Measurements from ENCODE around the gene KCNQ1. TPM values are rescaled to one million over a fixed set of nuclear protein-coding genes. Genes with fewer than 3 reads are reported as not detected.

The KCNQ1 gene
- total and polyA plus RNA-seq, 2 donors (not counting 3 experiments of a cell fraction or from before 2014, with no cell fraction given), result 0.07 to 0.09 TPM

DNA sequence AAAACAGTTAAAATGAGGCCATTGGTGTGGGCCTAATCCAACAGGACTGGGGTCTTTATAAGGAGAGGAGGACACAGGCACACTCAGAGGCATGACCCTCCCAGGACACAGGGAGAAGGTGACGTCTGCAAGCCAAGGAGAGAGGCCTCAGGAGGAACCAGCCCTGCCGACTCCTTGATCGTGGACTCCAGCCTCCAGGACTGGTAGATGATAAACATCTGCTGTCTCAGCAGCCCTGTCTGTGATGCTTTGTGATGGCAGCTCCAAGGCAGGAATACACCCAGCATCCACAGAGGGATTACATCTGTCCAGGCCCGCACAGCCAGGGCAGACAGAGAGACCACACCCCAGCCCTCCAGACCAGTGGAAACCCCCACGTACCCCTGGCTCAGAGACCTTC, 422.3 kb downstream of the KCNQ1 start:
- no peak overlapping the region for H3K4me3 ChIP-seq (replicated peaks in 1 of 3; ENCODE audit: insufficient read depth in 1 of 3, low read depth in 1 of 3, low read length in 3 of 3)
- H3K27me3 ChIP-seq (ENCODE audit: control insufficient read depth in 2 of 2, insufficient read depth in 2 of 2, low read length in 2 of 2), result peaks cover 56 to 58% of the 10 kb centered on the region in 2 experiments
- no TSS peak for BruUV-seq (replicated peaks)
- no peak overlapping the region for H3K27ac ChIP-seq (ENCODE audit: insufficient read depth, low read depth, low read length)
- H3K9me1 ChIP-seq (replicated peaks; ENCODE audit: control insufficient read depth, extremely low read depth, insufficient read depth, low read length), result no peaks in the 10 kb centered on the region
- FAIRE-seq (no peak), DNase-seq (ENCODE audit: low read depth, low spot score) (no peak)
- no peaks in the 10 kb centered on the region for H4K20me1 ChIP-seq (replicated peaks; ENCODE audit: control insufficient read depth, extremely low read depth, insufficient read depth, low read length)
- no peaks in the 10 kb centered on the region for H3K9me3 ChIP-seq (replicated peaks; ENCODE audit: control insufficient read depth, insufficient read depth, low read length)
- H3K79me2 ChIP-seq (ENCODE audit: control insufficient read depth, insufficient read depth, low read length), result no peaks in the 10 kb centered on the region
- no peak overlapping the region for H3K9ac ChIP-seq (replicated peaks; ENCODE audit: extremely low read depth, insufficient read depth, low read length)
- TF ChIP-seq, protein P1, sequence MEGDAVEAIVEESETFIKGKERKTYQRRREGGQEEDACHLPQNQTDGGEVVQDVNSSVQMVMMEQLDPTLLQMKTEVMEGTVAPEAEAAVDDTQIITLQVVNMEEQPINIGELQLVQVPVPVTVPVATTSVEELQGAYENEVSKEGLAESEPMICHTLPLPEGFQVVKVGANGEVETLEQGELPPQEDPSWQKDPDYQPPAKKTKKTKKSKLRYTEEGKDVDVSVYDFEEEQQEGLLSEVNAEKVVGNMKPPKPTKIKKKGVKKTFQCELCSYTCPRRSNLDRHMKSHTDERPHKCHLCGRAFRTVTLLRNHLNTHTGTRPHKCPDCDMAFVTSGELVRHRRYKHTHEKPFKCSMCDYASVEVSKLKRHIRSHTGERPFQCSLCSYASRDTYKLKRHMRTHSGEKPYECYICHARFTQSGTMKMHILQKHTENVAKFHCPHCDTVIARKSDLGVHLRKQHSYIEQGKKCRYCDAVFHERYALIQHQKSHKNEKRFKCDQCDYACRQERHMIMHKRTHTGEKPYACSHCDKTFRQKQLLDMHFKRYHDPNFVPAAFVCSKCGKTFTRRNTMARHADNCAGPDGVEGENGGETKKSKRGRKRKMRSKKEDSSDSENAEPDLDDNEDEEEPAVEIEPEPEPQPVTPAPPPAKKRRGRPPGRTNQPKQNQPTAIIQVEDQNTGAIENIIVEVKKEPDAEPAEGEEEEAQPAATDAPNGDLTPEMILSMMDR (IDR thresholded peaks at IDR 0.05; ENCODE audit: extremely low read depth in 1 of 2, insufficient read depth in 1 of 2, low read depth in 1 of 2, low read length in 2 of 2), result no peak
- no peak for TF ChIP-seq GATA2 (IDR thresholded peaks at IDR 0.05; ENCODE audit: insufficient read depth, insufficient read length, low read depth, low read length)
- no peak for TF ChIP-seq EZH2 (IDR thresholded peaks at IDR 0.05; ENCODE audit: borderline replicate concordance, low read depth, low read length, severe bottlenecking)
- TF ChIP-seq MYC (IDR thresholded peaks at IDR 0.05; ENCODE audit: low read depth, low read length), result no peak
- TF ChIP-seq POLR2A (IDR thresholded peaks at IDR 0.05; ENCODE audit: low read depth, low read length), result no peak
- intact Hi-C loops (cut with micrococcal nuclease), result no loop called here
- H2AFZ ChIP-seq (ENCODE audit: low read depth, low read length), result no peak overlapping the region
- no peaks in the 10 kb centered on the region for H3K4me1 ChIP-seq (ENCODE audit: control insufficient read depth, extremely low read depth, insufficient read depth, low read length)
- no peak overlapping the region for H3K4me2 ChIP-seq (ENCODE audit: insufficient read depth, low read length)
- dilution Hi-C loops (cut with MboI; ENCODE audit: extremely low pct_ligation_motif_present, low sequenced_read_pairs), result no loop called here
- ChIA-PET CTCF (no interaction called here), POLR2A (no interaction called here)
- no peaks in the 10 kb centered on the region for H3K36me3 ChIP-seq (ENCODE audit: control insufficient read depth in 2 of 2, extremely low read depth in 1 of 2, insufficient read depth in 2 of 2, low read length in 2 of 2)
